GM21723 (cell line): Measurements from ENCODE around the gene IL10RB.
"Not testable (repeated sequence)": the region's sequence is repeated elsewhere in the genome, so short reads cannot be mapped to it uniquely, and the experiment has no call there.

Source experiments
- ATAC-seq: cut with Tn5 transposase; IDR thresholded peaks from one replicate; pipeline ENCODE4 v1.9.1; 2021; ENCODE audit warnings: mild to moderate bottlenecking, moderate library complexity; ENCODE audit not compliant: unreplicated experiment

Gene IL10RB

DNA sequence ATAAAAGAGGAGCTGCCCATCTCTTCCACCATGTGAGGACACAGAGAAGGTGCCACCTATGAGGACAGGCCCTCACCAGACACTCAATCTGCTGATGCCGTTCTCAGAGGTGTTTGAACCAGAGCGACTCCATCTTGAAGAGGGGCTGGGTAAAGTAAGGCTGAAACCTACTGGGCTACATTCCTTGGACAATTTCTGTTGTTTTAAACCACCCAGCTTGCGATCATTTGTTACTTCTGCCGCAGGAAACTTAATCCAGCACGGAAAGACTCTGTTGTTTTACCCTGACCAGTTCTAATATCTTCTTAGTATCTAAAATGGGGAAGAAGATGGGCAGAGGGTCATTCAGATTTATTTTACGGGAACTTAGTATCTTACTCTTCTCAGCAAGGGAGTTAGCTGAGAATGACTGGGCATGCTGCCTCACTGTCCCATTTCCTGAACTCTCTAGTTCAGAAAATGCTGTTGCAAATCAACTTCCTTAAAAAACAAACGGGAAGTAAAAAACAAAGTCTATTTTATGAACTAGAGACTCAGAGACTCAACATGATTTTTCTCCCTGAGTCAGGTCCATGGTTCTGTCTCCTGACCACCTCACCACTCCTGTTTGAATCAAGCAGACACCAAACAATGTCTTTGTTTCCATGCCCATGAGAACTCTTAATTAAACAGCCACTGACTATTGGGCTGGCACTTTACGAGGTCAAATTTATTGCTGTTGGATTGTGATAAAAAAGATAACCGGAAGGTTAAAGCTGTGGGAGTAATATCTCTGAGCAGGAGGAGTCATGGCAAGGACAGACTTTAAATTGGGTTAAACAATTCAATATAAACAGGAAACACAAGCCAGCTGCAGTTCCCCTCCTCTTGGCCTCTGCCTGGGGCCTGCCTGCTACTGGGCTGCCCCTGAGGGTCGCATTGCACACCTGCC lies 34.8 kb downstream of the IL10RB start:
- no peak for ATAC-seq

DNA sequence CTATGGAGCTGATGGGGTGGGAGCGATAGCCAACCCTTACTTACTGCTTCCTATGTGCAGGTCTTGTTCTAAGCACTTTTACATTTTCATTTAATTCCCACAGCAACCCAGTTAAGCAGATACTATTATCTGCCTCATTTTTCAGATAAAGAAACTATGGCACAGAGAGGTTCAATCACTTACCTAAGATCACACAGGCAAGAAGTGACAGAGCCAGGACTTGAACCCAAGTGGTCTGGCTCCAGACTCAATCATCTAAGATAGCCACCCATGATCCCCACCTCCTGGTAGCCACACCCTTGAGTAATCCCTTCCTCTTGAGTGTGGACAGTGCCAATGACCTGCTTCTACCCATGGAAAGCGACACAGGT lies 35.5 kb downstream of the IL10RB start:
- no peak for ATAC-seq

GRCh38 chr21:33302055-33302454 lies 35.9 kb downstream of the IL10RB start:
- no peak for ATAC-seq

DNA sequence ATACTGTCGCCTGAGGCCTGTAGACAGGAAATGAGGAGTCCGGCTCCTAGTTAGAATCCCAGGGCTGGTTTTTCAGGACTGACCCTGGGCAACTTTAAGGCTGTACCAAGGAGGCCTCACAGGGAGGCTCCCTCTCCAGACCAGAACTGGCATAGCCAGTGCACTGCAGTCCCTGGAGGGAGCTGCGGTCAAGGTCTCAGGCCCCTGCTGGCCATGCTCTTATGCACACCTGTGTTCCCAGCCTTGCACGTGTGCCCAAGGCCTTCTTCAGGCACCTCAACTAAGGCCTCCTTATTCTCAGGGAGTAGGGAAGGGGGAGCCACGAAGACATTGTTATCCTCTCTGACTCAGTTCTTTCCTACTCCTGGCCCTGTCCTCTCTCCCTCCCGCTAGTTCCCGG lies 36.6 kb downstream of the IL10RB start:
- no peak for ATAC-seq

- no peak for ATAC-seq
Observed at GRCh38 chr21:33305344-33305671, 39.1 kb downstream of the IL10RB start.

DNA sequence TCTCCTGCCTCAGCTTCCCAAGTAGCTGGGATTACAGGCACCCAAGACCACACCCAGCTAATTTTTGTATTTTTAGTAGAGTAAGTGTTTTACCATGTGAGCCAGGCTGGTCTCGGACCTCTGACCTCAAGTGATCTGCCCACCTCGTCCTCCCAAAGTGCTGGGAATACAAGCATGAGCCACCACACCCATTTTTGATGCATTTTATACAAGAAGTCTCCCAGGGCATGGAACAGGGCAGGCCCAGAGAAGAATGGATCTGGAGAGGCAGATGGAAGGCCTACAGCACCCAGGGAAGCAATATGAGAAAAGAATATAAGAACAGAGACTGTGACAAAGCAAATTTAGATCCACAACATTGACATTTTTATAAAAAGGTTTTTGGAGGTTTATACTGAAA lies 39.8 kb downstream of the IL10RB start:
- no peak for ATAC-seq

- ATAC-seq, result peak; percentile 82
Observed at GRCh38 chr21:33308586-33309490, 42.7 kb downstream of the IL10RB start.

DNA sequence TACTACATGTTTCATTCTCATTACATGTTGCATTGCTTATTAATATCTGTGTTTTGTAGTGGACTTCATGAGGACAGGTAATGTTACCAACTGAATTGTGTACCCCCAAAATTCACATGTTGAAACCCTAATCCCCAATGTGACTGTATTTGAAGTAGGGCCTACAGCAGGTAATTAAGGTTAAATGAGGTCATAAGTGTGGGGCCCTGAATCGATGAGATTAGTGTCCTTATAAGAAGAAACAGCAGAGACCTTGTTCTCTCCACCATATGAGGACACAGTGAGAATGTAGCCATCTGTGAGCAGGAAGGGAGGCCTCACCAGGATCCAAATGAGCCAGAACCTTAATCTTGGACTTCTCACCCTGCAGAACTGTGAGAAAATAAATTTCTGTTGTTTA lies 43.6 kb downstream of the IL10RB start:
- no peak for ATAC-seq

- no peak for ATAC-seq
Observed at GRCh38 chr21:33312121-33312520, 46.0 kb downstream of the IL10RB start.

DNA sequence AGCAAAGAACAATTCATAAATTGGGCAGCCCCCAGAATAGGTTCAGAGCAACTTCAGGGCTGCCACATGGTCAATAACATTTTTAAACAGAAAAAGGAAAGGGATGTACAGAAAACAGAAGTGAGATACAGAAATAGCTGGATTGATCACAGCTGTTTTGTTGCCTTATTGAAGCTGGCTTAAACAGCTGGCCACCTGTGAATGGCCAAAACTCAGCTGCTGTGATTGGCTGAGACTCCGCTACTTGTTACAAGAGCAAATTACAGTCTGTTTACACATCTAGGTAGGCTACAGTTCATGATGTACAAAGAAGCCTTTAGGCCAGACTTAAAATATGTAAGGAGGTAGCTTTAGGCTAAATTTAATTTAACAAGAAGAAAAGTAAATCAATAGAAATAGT lies 47.0 kb downstream of the IL10RB start:
- no peak for ATAC-seq

DNA sequence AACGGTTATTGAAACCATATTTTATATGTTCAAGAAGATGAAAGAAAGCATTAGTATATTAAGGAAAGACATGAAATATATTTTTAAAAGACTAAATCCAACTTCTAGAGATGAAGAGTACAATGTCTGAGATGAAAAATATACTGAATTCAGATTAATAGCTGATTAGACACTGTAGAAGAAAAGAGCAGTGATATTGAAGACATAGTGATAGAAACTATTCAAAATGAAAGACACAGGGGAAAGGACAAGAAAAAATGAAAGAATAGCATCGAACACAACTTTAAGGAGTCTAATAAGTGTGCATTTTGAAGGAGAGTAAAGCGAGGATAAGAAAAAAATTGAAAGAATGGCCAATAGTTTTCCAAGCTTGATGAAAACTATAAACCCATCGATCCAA lies 47.4 kb downstream of the IL10RB start:
- ATAC-seq, result no peak

GRCh38 chr21:33314111-33314510 lies 47.9 kb downstream of the IL10RB start:
- no peak for ATAC-seq

GRCh38 chr21:33315946-33316710 lies 50.0 kb downstream of the IL10RB start:
- ATAC-seq, result no peak

- ATAC-seq, result no peak
Observed at GRCh38 chr21:33317145-33317544, 51.0 kb downstream of the IL10RB start.

- ATAC-seq, result no peak
Observed at GRCh38 chr21:33317786-33318486, 51.8 kb downstream of the IL10RB start.

GRCh38 chr21:33321005-33321404 lies 54.8 kb downstream of the IL10RB start:
- ATAC-seq, result not testable (repeated sequence)

- ATAC-seq, result not testable (repeated sequence)
Observed at GRCh38 chr21:33323610-33324009, 57.4 kb downstream of the IL10RB start.

DNA sequence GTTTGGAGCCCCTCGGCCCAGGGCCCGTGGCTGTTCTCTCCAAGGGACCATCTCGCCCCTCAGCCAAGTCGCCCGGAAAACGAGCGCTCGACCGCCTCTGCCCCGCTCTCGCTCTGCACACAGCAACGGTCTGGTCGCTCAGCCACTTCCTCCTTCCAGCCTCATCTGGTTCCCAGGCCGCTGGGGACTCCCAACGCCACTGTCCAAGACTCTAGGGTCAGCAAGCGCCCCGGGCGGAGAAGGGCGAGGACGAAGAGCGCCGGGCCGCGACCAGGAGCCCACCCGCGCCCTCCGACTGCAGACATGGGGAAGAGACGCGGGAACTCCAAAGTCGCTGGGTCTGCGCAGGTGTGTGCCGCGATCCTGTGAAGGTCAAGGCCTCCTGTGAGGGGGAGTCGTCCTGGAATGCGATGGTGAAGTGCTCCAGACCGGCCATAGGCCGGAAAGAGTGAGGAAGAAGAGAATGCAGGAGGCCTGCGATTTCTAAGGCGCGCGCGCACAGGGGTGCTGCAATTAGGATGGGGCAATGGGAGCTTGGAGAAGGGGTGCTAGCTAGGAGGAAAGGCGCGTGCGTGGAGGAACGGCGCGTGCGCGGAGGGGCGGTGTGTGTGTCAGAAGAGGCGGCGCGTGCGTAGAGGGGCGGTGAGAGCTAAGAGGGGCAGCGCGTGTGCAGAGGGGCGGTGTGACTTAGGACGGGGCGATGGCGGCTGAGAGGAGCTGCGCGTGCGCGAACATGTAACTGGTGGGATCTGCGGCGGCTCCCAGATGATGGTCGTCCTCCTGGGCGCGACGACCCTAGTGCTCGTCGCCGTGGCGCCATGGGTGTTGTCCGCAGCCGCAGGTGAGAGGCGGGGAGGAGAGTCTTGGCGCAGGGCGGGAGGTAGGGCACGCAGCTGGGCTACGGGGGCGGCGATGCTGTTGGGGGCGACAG lies 58.4 kb downstream of the IL10RB start, which contains the start of gene IFNAR1:
TSS of gene IFNAR1 (plus strand) at position 680 of the 931 bp plus-strand sequence. CDS start at position 766, 86 bp downstream.
- peak; percentile 73 for ATAC-seq
